Measurements from ENCODE around the gene GPRIN3.

The GPRIN3 gene

DNA sequence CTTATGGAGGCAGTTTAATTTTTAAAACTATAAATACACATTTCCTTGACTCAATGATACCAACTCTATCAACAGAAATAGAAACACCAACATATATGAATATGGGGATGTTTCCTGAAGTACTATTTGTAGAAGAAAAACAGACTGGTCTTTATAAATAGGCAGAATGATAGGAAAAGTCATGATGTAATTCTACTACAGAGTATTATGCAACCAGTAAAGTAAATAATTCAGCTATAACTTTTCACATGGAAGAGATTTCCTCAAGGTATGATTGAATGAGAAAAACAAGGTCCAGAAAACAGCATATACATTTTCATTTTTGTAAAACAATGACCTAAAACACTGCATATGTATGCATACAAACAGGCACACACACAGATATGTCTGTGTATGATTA, 56.2 kb downstream of the GPRIN3 start:
- H3K27ac ChIP-seq, result no peak overlapping the region
- no peak for TF ChIP-seq ZFX (IDR thresholded peaks at IDR 0.05; ENCODE audit: borderline replicate concordance)
- TF ChIP-seq, protein P1, sequence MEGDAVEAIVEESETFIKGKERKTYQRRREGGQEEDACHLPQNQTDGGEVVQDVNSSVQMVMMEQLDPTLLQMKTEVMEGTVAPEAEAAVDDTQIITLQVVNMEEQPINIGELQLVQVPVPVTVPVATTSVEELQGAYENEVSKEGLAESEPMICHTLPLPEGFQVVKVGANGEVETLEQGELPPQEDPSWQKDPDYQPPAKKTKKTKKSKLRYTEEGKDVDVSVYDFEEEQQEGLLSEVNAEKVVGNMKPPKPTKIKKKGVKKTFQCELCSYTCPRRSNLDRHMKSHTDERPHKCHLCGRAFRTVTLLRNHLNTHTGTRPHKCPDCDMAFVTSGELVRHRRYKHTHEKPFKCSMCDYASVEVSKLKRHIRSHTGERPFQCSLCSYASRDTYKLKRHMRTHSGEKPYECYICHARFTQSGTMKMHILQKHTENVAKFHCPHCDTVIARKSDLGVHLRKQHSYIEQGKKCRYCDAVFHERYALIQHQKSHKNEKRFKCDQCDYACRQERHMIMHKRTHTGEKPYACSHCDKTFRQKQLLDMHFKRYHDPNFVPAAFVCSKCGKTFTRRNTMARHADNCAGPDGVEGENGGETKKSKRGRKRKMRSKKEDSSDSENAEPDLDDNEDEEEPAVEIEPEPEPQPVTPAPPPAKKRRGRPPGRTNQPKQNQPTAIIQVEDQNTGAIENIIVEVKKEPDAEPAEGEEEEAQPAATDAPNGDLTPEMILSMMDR (IDR thresholded peaks at IDR 0.05), result no peak

DNA sequence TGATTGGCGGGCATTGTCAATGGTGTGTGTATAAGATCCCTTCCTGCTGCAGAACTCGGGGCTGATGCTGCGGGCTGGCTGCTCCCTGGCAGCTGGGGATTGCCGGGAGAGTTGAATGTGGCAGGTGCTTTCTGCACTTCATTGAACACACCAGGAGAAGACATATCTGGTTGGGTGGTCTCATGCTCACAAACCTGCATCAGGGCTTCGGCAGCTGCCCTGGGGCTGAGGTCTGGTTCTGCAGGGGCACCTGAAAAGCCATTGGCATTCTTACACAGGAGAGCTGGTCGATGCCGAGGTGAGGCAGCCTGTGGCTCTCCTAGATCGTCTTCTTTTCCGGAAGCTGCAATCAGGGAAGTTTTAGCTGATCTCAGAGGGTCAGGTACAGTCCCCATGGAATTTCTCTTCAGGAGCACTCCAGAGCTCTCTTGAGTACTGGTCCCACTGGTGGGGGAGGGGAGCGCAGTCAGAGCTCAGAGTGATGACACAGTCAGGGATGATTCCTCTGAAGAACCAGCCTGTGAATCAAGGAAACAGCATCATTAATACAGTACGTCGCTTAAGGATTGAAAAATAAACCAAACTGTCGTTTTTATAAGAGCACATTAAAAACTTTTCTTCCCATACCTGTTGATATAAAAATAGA, 57.8 kb downstream of the GPRIN3 start:
- no peak overlapping the region for H3K27ac ChIP-seq
- TF ChIP-seq ZFX (IDR thresholded peaks at IDR 0.05; ENCODE audit: borderline replicate concordance), result no peak
- TF ChIP-seq, protein P1 (IDR thresholded peaks at IDR 0.05), result no peak

DNA sequence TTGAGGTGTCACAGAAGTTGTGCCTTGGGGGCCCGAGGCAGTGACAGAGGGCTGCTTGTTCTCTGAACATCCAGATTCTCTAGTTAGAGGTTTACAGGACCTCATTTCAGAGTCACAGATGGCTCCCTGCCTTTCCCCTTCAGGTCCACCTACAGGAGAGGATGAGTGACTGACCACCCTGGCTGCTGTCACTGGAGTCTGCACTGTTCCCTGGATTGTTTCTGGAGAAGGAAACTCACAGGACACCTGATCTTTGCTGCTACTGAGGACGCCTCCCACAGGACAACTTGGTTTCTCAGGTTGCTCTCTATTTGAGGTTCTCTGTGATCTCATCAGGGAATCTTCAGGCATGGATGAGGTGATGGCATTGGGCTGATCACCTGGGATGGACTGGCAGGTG, 58.3 kb downstream of the GPRIN3 start:
- TF ChIP-seq ZFX (IDR thresholded peaks at IDR 0.05; ENCODE audit: borderline replicate concordance), result no peak
- TF ChIP-seq, protein P1 (IDR thresholded peaks at IDR 0.05), result no peak
- no peak overlapping the region for H3K27ac ChIP-seq

DNA sequence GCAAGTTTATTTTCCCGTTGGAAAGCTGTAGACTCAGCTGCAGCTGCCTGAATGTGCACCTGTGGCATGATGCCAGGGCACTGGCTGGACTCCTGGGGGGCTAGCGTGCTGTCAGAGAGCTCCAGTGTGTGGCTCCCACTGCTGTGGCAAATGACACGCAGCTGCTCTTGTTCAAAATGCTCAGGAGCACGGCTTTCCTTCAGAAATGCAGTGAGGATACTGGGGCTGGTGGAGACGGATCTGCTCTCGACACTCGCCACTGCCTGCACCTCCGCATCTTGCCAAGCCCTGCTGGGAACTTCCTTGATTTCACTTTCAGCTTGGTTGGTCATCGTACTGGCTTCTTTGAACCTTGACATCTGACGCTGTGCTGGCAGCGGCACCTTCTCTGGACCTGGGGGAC, 58.7 kb downstream of the GPRIN3 start:
- TF ChIP-seq, protein P1 (IDR thresholded peaks at IDR 0.05), result no peak
- no peak for TF ChIP-seq ZFX (IDR thresholded peaks at IDR 0.05; ENCODE audit: borderline replicate concordance)
- H3K27ac ChIP-seq, result no peak overlapping the region

DNA sequence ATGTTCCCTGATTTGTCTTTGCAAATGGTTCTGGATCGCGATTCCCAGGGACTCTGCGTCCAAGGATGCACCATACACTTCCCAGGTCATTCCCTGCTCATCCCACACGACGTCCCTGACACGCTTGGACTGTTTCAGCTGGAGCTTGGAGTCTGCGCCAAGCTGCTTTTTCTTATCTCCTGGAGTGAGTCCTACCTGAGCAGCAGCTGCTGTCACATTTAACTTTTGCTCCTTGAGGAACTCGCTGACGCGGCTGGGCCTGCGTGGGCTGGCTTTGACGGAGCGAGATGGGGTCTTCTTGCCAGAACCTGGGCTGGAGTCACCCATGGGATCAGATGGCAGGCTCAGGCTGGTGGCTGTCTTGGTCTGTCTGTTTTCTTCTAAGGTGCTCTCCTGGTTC, 59.6 kb downstream of the GPRIN3 start:
- no peak overlapping the region for H3K27ac ChIP-seq
- TF ChIP-seq, protein P1 (IDR thresholded peaks at IDR 0.05), result no peak
- TF ChIP-seq ZFX (IDR thresholded peaks at IDR 0.05; ENCODE audit: borderline replicate concordance), result no peak

DNA sequence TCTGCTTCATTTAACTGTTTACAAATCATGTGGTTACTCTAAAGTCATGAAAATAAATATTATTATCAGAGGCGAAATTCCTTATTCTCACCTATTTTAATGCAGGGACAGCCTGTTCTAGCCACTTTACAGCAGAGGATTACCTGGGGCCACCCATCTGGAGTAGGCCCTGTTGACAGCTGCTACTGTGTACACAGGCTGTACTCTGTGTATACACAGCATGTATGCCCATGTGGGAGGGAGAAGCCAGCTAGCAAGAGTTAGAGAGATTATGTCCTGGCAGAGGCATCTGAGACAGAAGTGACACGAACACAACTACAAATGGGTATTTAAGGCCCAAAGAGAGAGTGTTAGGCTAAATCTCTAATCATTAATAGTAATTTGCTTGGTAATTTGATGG, 62.1 kb downstream of the GPRIN3 start:
- TF ChIP-seq ZFX (IDR thresholded peaks at IDR 0.05; ENCODE audit: borderline replicate concordance), result no peak
- TF ChIP-seq, protein P1 (IDR thresholded peaks at IDR 0.05), result no peak
- no peak overlapping the region for H3K27ac ChIP-seq

DNA sequence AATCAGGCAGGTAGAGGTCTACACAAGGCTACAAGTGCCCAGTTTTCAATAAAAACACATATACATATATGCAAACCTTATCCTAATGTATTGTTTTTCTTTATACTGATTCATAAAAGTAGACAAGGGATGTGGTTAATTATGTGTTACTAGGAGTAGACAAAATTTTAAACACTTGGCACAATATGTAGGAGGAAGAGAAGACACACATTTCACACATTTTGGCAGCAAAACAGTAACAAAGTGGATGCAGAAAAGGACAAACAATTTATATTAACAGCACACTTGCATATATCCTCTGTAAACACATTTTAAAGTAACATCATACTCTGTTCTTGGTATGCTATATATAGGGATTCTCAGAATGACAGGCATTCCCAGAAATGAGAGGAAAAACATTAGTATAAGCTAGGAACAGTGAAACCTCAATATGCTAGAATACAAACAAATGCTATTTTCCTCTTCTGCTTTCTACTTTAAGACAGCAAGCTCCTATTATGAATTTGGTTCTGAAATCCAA, 63.8 kb downstream of the GPRIN3 start:
- no peak for TF ChIP-seq ZFX (IDR thresholded peaks at IDR 0.05; ENCODE audit: borderline replicate concordance)
- TF ChIP-seq, protein P1 (IDR thresholded peaks at IDR 0.05), result no peak
- H3K27ac ChIP-seq, result no peak overlapping the region

Data from 22Rv1 (cell line).